OCI-LY1 (cell line): ENCODE results near the gene MCF2L.

Experiments
- CTCF ChIP-seq: fragments of 200-600 bp; sonication (generic), shearing (Covaris generic); IDR thresholded peaks from 2 replicates; pipeline ENCODE4 v1.5.1; 2017; ENCODE audit warnings: mild to moderate bottlenecking, antibody characterized with exemption, low read length, moderate library complexity, mixed read lengths
- EZH2 ChIP-seq: fragments of 200-600 bp; sonication (generic), shearing (Covaris generic); IDR thresholded peaks from 2 replicates; pipeline ENCODE4 v1.8.0; 2017; ENCODE audit warnings: borderline replicate concordance, mixed run types, mild to moderate bottlenecking, antibody characterized with exemption, low read length, moderate library complexity, mixed read lengths

DNA sequence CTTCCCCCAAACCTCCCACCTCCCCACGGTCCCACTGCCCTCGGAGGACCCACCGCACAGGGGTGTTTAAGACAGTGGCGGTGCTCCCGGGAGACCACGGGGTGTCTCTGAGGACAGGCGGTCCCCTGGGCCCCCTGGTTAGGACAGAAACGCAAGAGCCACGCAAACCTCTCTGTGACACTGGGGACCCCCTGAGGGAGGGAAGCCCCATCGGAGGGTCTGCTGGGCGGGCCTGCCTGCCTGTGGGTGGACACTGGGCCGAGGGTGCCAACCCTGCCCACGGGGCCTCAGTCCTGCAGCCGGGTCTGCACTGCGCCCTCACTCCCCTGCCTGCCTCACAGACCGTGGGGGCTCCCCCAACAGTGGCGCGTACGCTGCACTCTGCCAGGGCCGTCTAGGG is 17.5 kb downstream of the MCF2L start:
- no peak for TF ChIP-seq CTCF
- no peak for TF ChIP-seq EZH2
